IgD-negative memory B cell (primary cell): Measurements from ENCODE around the gene ETV6. TPM values are rescaled to one million over a fixed set of nuclear protein-coding genes. Genes with fewer than 3 reads are reported as not detected.

Source experiments
- H3K27ac Mint-ChIP-seq, 3 donors: one replicate each; pipeline ENCODE4 v1.8.0; 2020 to 2022; ENCODE audit warnings: mild to moderate bottlenecking in 3 of 3, mixed read lengths in 3 of 3, moderate library complexity in 1 of 3
- H3K27me3 Mint-ChIP-seq: one replicate; pipeline ENCODE4 v1.8.0; 2021; ENCODE audit warnings: mixed read lengths
- H3K36me3 Mint-ChIP-seq: one replicate; pipeline ENCODE4 v1.8.0; 2020; ENCODE audit warnings: mild to moderate bottlenecking, mixed read lengths
- H3K4me1 Mint-ChIP-seq, 3 donors: one replicate each; pipeline ENCODE4 v1.8.0; 2020 to 2022; ENCODE audit warnings: mixed read lengths in 3 of 3, mild to moderate bottlenecking in 1 of 3
- H3K4me3 Mint-ChIP-seq, 4 donors: one replicate each; pipeline ENCODE4 v1.8.0; 2020 to 2022; ENCODE audit warnings: mild to moderate bottlenecking in 4 of 4, mixed read lengths in 4 of 4, moderate library complexity in 3 of 4
- H3K9me3 Mint-ChIP-seq, 3 donors: one replicate each; pipeline ENCODE4 v1.8.0; 2020 to 2021; ENCODE audit warnings: mixed read lengths in 3 of 3, mild to moderate bottlenecking in 1 of 3
- polyA plus RNA-seq: library from polyadenylated mRNA; unstranded; fragments of 300-500 nt; fragmentation: Illumina TruSeq; gene quantifications from one replicate; pipeline ENCODE4 v1.2.3, GENCODE V29; 2021

ETV6 gene
- polyA plus RNA-seq, 1 donor from 2014 or later = 9.8 TPM

DNA sequence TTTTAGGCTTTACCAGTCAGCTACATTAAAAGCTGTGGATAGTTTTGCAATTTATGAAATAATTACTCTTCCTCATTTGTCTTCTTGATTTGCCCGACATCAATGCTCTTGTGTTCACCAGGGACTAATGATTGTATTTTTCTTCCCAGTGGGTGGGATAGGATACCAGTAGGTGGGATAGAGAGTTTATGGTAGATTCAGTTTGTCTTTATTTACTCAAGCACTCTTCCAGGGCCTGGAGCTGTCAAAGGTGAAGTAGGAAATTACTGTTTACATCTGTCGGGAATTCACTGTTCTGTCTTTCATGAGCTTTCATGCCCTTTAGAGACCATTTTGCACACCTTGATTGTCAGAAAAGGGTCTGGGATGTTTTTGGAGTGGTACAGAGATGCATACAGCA is 36.6 kb downstream of the ETV6 start:
- Mint-ChIP-seq H3K4me1 (peaks cover 30 to 50% (median 47%) of the 10 kb centered on the region in 3 donors), H3K27ac (peak overlapping the region in 1 of 3 donors; percentile 24)

DNA sequence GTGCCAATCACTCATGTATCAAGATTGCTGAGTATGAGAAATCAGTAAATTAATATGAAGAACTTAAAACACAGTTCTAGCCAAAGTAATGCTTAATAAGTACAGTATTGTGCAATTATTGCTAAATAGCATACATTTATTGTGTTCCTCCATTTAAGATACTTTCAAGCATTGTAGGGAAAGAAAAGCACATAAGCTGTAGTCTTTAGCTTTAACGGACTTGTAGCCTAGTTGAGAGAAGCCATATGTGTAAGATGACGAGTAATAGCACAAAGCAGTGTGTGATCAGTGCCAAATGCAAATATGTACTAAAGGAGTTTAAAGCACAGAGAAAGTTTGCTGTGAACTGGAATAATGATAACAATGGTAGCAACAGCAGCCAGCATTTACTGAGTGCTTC is 38.1 kb downstream of the ETV6 start:
- H3K4me1 Mint-ChIP-seq = peaks cover 30 to 48% (median 46%) of the 10 kb centered on the region in 3 donors
- H3K27me3 Mint-ChIP-seq = no peaks in the 10 kb centered on the region
- H3K36me3 Mint-ChIP-seq = peaks cover 6% of the 10 kb centered on the region
- no peak overlapping the region for H3K27ac Mint-ChIP-seq
- H3K4me3 Mint-ChIP-seq = no peak overlapping the region
- H3K9me3 Mint-ChIP-seq = no peaks in the 10 kb centered on the region

More for the DNA sequence above, 36.6 kb downstream of the ETV6 start:
- Mint-ChIP-seq H3K36me3 (peaks cover 9% of the 10 kb centered on the region), H3K9me3 (no peaks in the 10 kb centered on the region), H3K27me3 (no peaks in the 10 kb centered on the region), H3K4me3 (peak overlapping the region in 1 of 4 donors; percentile 41)

DNA sequence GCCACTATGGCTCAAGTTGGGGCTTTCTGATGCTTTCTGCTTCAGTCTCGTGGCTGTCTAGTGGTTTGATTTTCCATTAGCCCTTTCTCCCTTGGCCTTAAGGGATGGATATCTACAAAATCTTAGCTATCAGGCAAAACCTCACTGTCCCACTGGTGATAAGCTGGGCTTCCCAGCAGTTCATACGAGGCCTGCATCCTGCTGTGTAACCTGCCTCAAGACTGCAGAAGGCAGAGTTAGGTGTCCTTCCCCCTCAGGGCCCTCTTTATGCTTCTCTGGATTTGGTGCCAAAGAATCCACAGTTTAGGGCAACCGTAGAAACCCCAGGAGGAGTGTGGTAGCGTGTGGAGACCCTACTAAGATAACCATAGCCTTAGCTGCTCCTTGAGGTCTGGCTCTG is 38.9 kb downstream of the ETV6 start:
- Mint-ChIP-seq H3K4me3 (no peak overlapping the region), H3K27me3 (no peaks in the 10 kb centered on the region), H3K9me3 (no peaks in the 10 kb centered on the region), H3K36me3 (peaks cover 6% of the 10 kb centered on the region), H3K27ac (no peak overlapping the region), H3K4me1 (peaks cover 27 to 43% (median 40%) of the 10 kb centered on the region in 3 donors)

DNA sequence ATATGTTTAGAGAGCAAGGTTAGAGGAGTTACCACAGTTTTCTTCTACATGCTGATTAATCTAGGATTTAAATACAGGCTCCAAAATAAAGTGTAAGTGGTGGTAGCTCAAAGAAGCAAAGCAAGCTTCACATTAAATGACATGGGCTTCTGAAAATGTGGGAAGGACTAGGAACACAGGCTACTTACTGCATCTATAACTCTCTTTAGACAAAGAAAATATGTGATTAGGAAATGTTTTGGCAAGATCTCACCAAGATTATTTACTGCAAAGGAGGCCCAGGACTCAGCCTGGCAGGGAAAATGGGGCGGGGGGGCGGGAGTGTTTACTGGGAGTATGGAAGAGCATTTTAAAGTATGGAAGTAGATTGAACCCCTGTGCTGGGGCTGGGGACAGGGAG is 39.4 kb downstream of the ETV6 start:
- Mint-ChIP-seq H3K27ac (no peak overlapping the region), H3K4me3 (no peak overlapping the region), H3K9me3 (no peaks in the 10 kb centered on the region), H3K4me1 (peaks cover 27 to 38% (median 37%) of the 10 kb centered on the region in 3 donors), H3K36me3 (peaks cover 6% of the 10 kb centered on the region), H3K27me3 (no peaks in the 10 kb centered on the region)

DNA sequence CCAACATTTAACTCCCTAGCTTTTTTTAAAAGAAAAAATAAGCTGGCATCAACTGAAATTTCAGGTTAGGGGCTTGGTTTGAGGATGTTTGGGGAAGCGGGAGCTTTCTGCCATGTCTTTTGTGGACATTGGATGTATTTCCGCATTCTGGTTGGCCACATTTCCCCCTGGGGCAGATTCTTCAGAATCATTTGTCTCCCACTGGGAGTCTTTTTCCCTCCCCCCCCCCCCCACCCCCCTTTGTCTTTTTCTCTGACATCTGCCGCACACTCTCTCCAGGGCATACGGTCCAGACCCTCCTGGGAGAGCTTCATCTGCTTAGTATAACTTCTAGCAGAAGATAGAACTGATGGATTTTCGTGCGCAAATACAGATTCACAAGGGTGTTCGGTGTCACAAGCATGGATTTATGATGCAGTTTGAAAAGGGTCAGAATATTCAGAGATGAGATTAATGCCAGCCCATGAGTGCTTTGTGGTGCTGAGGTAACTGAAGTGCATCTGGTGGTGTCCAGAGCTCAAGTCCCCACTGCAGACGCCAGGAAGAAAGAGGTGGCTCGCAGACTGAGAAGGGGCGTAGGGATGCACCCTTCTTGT is 40.2 kb downstream of the ETV6 start:
- Mint-ChIP-seq H3K27ac (peak overlapping the region in 1 of 3 donors; percentile 18), H3K4me3 (no peak overlapping the region), H3K4me1 (peaks cover 27 to 37% (median 33%) of the 10 kb centered on the region in 3 donors)

DNA sequence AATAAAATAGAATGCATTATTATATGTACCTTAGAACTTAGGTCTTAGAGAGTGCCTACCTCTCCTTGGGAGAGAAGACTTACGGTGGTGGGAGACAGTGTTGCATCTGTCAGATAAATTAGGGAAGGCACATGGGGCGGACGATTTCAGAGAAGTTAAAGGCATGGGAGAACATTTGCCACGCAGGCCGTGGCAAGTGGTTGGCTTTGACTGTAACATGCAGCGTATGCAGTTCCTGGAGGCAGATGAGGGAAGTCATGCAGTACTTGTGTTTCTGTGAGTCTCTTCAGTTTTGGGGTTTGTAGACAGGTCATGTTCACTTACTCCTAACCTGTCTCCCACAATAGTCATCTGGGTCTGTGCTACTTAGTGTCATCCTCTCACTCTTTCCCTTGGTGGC is 43.6 kb downstream of the ETV6 start:
- Mint-ChIP-seq H3K4me1 (peaks cover 15 to 31% (median 19%) of the 10 kb centered on the region in 3 donors), H3K4me3 (no peak overlapping the region), H3K9me3 (no peaks in the 10 kb centered on the region), H3K27ac (no peak overlapping the region), H3K36me3 (peaks cover 6% of the 10 kb centered on the region), H3K27me3 (no peaks in the 10 kb centered on the region)

More for the DNA sequence above, 40.2 kb downstream of the ETV6 start:
- Mint-ChIP-seq H3K36me3 (peaks cover 6% of the 10 kb centered on the region), H3K9me3 (no peaks in the 10 kb centered on the region), H3K27me3 (no peaks in the 10 kb centered on the region)

DNA sequence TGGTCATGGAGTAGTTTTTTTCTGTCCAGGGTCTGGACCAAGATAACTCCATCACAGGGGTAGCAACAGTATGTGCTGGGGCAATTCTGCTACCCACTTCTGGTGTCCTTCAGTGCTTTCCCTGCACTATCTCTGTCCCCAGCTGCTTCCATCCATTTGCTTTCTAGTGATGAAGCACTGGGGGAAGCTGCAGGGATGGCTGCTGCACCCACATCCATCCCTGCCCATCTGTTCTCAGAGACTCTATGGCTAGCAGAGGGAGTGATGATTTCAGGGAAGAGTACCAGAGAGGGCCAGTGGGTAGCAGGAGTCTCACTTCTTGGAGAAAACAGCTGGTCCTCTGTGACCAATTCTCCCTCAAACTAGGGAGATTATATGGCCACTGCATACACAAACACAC is 44.1 kb downstream of the ETV6 start:
- no peaks in the 10 kb centered on the region for H3K27me3 Mint-ChIP-seq
- H3K27ac Mint-ChIP-seq = no peak overlapping the region
- H3K36me3 Mint-ChIP-seq = peaks cover 6% of the 10 kb centered on the region
- H3K4me1 Mint-ChIP-seq = peaks cover 19 to 31% (median 20%) of the 10 kb centered on the region in 3 donors
- no peaks in the 10 kb centered on the region for H3K9me3 Mint-ChIP-seq
- H3K4me3 Mint-ChIP-seq = no peak overlapping the region

DNA sequence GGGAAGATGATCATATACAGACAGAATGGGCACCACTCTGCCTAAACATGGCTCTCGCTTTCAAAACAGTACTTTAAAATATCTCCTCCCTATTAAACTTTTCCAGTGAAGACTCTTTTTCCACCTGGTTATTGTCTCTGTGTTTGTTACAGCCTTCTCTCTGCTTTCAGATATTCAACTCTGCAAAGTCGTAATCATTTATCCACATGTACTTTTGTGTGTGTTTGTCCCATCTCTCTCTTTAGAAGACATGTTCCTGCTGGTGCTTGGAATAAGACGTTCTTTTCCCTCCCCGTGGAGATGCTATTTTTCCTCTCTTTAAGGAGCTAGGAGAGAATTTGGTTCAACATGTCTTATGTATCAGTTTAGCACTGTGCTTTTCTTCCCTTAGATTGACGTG is 45.1 kb downstream of the ETV6 start:
- Mint-ChIP-seq H3K27me3 (no peaks in the 10 kb centered on the region), H3K4me3 (no peak overlapping the region), H3K27ac (no peak overlapping the region), H3K4me1 (peaks cover 14 to 30% (median 24%) of the 10 kb centered on the region in 3 donors), H3K9me3 (no peaks in the 10 kb centered on the region), H3K36me3 (peaks cover 4% of the 10 kb centered on the region)

DNA sequence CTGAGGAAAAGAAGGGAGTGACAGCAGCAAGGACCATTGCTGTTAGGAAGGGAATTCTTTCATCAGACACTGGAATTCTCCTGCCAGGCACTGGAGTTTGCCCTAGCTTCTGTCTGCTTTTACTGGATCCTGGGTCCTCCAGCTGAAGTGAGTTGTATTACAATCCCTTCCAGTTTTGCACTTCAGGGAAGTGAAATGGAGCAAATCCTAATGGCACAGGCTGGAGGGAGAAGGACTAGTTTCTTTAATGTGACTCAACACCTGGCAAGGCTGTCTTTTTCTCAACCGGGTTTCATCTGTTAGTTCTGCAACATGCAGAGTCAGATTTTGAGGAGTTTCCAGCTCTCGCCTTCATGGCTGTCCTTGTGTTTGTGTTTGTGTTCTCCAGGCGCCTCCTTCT is 45.8 kb downstream of the ETV6 start:
- peaks cover 10 to 25% (median 19%) of the 10 kb centered on the region in 3 donors for H3K4me1 Mint-ChIP-seq
- no peak overlapping the region for H3K27ac Mint-ChIP-seq

DNA sequence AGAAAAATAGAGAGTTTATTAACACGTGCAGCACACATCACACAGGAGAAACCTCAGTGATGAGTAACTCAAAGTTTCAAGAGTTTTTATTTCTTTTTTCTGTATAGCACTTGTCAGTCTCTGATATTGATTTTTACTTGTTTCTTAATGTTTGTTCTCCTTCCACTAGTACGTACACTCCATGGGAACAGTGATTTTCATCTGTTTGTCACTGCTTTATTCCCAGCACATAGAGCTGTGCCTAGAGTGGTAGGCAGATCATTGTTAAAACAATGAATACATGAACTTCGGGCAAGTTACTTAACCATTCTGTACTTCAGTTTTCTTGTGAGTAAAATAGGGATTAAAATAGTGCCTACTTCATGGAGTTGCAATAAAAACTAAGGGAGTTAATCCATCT is 46.6 kb downstream of the ETV6 start:
- no peaks in the 10 kb centered on the region for H3K27me3 Mint-ChIP-seq
- no peaks in the 10 kb centered on the region for H3K9me3 Mint-ChIP-seq
- no peaks in the 10 kb centered on the region for H3K36me3 Mint-ChIP-seq
- H3K4me3 Mint-ChIP-seq = no peak overlapping the region
- no peak overlapping the region for H3K27ac Mint-ChIP-seq
- H3K4me1 Mint-ChIP-seq = peaks cover 10 to 25% (median 24%) of the 10 kb centered on the region in 3 donors

More for the DNA sequence above, 45.8 kb downstream of the ETV6 start:
- no peak overlapping the region for H3K4me3 Mint-ChIP-seq
- H3K9me3 Mint-ChIP-seq = no peaks in the 10 kb centered on the region
- no peaks in the 10 kb centered on the region for H3K27me3 Mint-ChIP-seq
- no peaks in the 10 kb centered on the region for H3K36me3 Mint-ChIP-seq

DNA sequence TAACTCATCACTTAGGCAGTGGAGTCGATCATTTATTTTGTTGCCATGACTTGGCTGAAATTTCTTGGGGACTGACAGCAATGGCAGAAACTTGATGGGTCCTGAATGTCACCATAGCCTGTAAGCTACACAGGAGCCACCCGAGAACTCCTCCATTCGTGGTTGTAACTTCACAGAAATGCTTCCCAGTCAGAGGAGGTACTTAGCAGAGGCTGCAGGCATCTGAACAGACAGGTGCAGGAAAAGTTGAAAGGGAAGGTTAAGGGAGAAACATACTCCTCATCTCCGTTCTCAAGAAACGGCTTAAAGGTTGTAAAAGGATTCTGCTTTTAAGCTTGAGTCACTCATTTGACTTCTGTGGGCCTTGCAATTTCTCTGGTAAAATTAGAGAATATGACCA is 47.7 kb downstream of the ETV6 start:
- Mint-ChIP-seq H3K36me3 (no peaks in the 10 kb centered on the region), H3K27me3 (no peaks in the 10 kb centered on the region), H3K4me1 (peaks cover 6 to 32% (median 26%) of the 10 kb centered on the region in 3 donors), H3K4me3 (no peak overlapping the region), H3K27ac (no peak overlapping the region), H3K9me3 (no peaks in the 10 kb centered on the region)

DNA sequence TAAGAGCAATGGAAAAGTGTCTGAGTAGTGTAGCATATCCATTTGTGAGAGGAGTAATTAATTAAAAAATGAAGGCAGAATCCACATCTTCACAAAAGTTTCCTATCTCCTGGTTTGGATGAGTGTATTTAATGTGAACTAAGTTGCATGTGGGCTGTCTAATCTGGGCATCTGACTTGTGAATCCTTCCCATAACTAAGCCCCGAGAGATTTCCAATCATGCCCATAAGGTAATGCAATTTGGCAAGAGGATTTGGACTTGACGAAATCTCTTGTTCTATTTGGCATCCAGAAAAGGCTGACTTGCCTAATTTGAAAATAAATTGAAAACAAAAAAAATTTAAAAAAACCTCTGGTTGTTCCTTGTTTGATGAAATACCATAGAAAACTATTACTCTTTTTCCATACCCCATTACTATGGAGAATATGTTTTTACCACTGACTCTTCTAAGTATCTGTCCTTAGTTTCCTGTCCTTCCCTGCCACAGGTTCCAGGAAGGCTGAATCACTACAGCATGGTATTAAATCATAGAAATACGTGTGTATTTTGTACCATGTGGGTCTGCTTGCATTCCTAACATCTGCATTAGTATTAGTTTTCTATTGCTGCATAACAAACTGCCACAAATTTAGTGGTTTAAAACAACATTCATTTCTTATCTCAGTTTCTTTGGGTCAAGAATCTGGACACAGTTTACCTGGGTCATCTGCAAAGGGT is 48.4 kb downstream of the ETV6 start:
- no peaks in the 10 kb centered on the region for H3K27me3 Mint-ChIP-seq
- peaks cover 9 to 30% (median 30%) of the 10 kb centered on the region in 3 donors for H3K4me1 Mint-ChIP-seq
- H3K9me3 Mint-ChIP-seq = no peaks in the 10 kb centered on the region
- no peak overlapping the region for H3K27ac Mint-ChIP-seq
- H3K36me3 Mint-ChIP-seq = no peaks in the 10 kb centered on the region
- no peak overlapping the region for H3K4me3 Mint-ChIP-seq

DNA sequence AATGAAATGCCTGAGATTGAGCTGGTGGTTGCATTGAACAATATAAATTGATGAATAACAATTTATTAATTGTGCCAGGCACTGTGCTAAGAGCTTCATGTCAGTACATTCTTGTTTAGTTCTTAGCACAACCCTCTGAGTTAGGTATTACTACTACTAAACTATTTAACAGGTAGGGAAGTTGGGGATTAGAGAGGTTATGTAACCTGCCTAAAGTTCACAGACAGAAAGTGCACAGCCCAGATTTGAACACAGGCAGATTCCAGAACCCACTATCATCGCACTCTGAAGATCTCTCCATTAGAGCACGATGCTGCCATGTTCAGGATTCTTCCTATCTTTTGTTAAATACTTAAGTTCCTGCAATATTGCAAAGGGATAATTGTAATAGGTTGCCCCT is 49.3 kb downstream of the ETV6 start:
- H3K27me3 Mint-ChIP-seq = no peaks in the 10 kb centered on the region
- no peaks in the 10 kb centered on the region for H3K9me3 Mint-ChIP-seq
- H3K27ac Mint-ChIP-seq = no peak overlapping the region
- H3K36me3 Mint-ChIP-seq = no peaks in the 10 kb centered on the region
- peaks cover 12 to 36% (median 29%) of the 10 kb centered on the region in 3 donors for H3K4me1 Mint-ChIP-seq
- no peak overlapping the region for H3K4me3 Mint-ChIP-seq

DNA sequence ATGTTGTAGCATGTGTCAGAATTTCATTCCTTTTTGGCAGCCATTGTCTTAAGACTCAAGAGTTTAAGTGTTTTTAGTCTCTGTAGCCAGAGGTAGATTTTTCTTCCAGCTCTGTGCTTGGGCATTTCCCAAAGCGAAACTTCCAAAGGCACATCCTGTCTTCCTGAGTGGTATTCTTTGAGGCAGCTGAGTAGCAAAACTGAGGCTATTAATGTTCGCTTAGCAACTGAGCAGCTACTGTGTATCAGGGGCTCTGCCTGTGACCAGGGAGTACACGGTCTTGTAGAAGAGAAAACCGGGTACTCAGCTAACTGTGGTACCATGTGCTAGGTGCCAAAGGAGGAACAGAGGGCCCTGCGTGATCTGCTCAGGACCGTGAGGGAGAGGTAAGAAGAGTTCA is 52.0 kb downstream of the ETV6 start:
- H3K36me3 Mint-ChIP-seq = no peaks in the 10 kb centered on the region
- H3K4me1 Mint-ChIP-seq = peaks cover 14 to 41% (median 23%) of the 10 kb centered on the region in 3 donors
- H3K4me3 Mint-ChIP-seq = peak overlapping the region in 1 of 4 donors; percentile 3
- no peak overlapping the region for H3K27ac Mint-ChIP-seq
- no peaks in the 10 kb centered on the region for H3K27me3 Mint-ChIP-seq
- H3K9me3 Mint-ChIP-seq = no peaks in the 10 kb centered on the region

DNA sequence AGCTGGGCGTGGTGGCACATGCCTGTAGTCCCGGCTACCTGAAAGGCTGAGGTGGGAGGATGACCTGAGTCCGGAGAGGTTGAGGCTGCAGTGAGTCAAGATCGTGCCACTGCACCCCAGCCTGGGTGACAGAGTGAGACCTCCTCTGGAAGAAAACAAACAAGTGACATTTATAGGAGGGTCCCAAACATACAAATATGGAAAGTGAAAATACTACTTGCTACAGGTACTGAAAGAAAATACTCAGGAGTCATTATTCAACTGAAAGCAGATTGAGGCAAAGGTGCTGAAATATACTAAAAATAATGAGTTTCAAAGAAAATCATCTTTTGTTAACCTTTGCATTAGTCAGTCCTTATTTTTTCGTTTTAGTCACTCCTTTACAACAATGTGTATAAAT is 53.5 kb downstream of the ETV6 start:
- Mint-ChIP-seq H3K4me1 (peaks cover 14 to 45% (median 26%) of the 10 kb centered on the region in 3 donors), H3K9me3 (no peaks in the 10 kb centered on the region), H3K27ac (no peak overlapping the region), H3K27me3 (no peaks in the 10 kb centered on the region), H3K4me3 (no peak overlapping the region), H3K36me3 (no peaks in the 10 kb centered on the region)

DNA sequence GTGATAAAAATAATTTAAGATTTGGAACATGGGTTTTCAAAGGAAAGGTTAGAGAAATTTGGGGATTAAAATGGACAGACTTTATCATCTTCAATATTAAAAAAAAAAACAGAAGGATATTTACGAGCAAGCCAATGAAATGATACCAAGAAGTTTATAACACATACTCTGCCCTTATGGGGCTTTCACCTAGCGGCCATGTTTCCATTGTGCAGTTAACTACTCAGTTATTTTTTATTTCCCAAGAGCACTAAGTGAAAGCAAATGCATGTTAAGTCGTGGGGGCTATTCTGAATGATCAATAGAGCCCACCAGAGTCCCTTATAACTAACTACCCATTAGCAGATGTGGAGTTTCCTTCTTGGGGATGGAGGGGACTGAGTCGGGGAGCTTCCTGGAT is 53.9 kb downstream of the ETV6 start:
- no peaks in the 10 kb centered on the region for H3K9me3 Mint-ChIP-seq
- no peaks in the 10 kb centered on the region for H3K27me3 Mint-ChIP-seq
- no peak overlapping the region for H3K4me3 Mint-ChIP-seq
- H3K36me3 Mint-ChIP-seq = no peaks in the 10 kb centered on the region
- peaks cover 16 to 43% (median 27%) of the 10 kb centered on the region in 3 donors for H3K4me1 Mint-ChIP-seq
- no peak overlapping the region for H3K27ac Mint-ChIP-seq
